Mucosa of gallbladder (tissue), 1 donor: ENCODE measurements around the gene EYA2. TPM values are rescaled to one million over a fixed set of nuclear protein-coding genes. Genes with fewer than 3 reads are reported as not detected.
"Not testable (repeated sequence)": the region's sequence is repeated elsewhere in the genome, so short reads cannot be mapped to it uniquely, and the experiment has no call there.

ENCODE experiments used
- DNase-seq: peaks from one replicate; pipeline ENCODE4 v3.0.0-alpha.2; 2020; ENCODE audit warnings: low spot score
- total RNA-seq: library from RNA; stranded (reverse); gene quantifications from one replicate; pipeline ENCODE4 v1.2.1, GENCODE V29; 2021
- donor health status: DM: no; HTN: no; CAD: no.

The EYA2 gene
- total RNA-seq, 1 donor from 2014 or later, result 2.1 TPM

GRCh38 chr20:46955601-46956556, 61.2 kb downstream of the EYA2 start:
- DNase-seq, result no peak

- DNase-seq, result no peak
Observed at GRCh38 chr20:46959081-46959692, 64.5 kb downstream of the EYA2 start.

- DNase-seq, result no peak
Observed at GRCh38 chr20:46959821-46960220, 65.2 kb downstream of the EYA2 start.

- DNase-seq, result no peak
Observed at GRCh38 chr20:46960536-46960935, 65.9 kb downstream of the EYA2 start.

GRCh38 chr20:46961968-46962367, 67.3 kb downstream of the EYA2 start:
- not testable (repeated sequence) for DNase-seq

GRCh38 chr20:46962452-46963195, 68.0 kb downstream of the EYA2 start:
- no peak for DNase-seq

GRCh38 chr20:46963196-46963529, 68.5 kb downstream of the EYA2 start:
- DNase-seq, result no peak

- no peak for DNase-seq
Observed at GRCh38 chr20:46963758-46964617, 69.3 kb downstream of the EYA2 start.

GRCh38 chr20:46964618-46965455, 70.2 kb downstream of the EYA2 start:
- no peak for DNase-seq

GRCh38 chr20:46965477-46965876, 70.8 kb downstream of the EYA2 start:
- DNase-seq, result no peak

GRCh38 chr20:46967646-46968045, 73.0 kb downstream of the EYA2 start:
- DNase-seq, result no peak

GRCh38 chr20:46970937-46971630, 76.4 kb downstream of the EYA2 start:
- DNase-seq, result peak; percentile 18

- no peak for DNase-seq
Observed at GRCh38 chr20:46973766-46974165, 79.1 kb downstream of the EYA2 start.

- no peak for DNase-seq
Observed at GRCh38 chr20:46974669-46975434, 80.2 kb downstream of the EYA2 start.

GRCh38 chr20:46975976-46976375, 81.3 kb downstream of the EYA2 start:
- DNase-seq, result no peak

GRCh38 chr20:46977204-46977603, 82.6 kb downstream of the EYA2 start:
- no peak for DNase-seq

- no peak for DNase-seq
Observed at GRCh38 chr20:46977909-46978588, 83.4 kb downstream of the EYA2 start.

GRCh38 chr20:46978951-46979491, 84.4 kb downstream of the EYA2 start:
- DNase-seq, result no peak
